Esophagus squamous epithelium (tissue), 4 donors: ENCODE data around the gene CFAP20DC.

Experiments
- CTCF ChIP-seq, 6 experiments: fragments of 450-650 bp in 4 of 6; fragments of 200-600 bp in 2 of 6; sonication (generic) in 2 of 6; IDR thresholded peaks; one replicate each; pipeline ENCODE4 v1.5.1; 2016 to 2019; ENCODE audit warnings: antibody characterized with exemption in 6 of 6, mild to moderate bottlenecking in 4 of 6, moderate library complexity in 4 of 6
- POLR2A ChIP-seq, 4 donors: fragments of 450-650 bp; IDR thresholded peaks; one replicate each; pipeline ENCODE4 v1.6.1; 2017; ENCODE audit warnings: antibody characterized with exemption in 4 of 4, mild to moderate bottlenecking in 4 of 4, moderate library complexity in 3 of 4

GRCh38 chr3:58754074-58754473 is 295.8 kb downstream of the CFAP20DC start:
- TF ChIP-seq CTCF (IDR thresholded peaks at IDR 0.05) (no peak), POLR2A (IDR thresholded peaks at IDR 0.05) (no peak)
